CD4-positive, alpha-beta T cell treated with Interleukin-17A for 4 hours (primary cell): Measurements from ENCODE around the gene LRRC75A.
"Not testable (repeated sequence)": the region's sequence is repeated elsewhere in the genome, so short reads cannot be mapped to it uniquely, and the experiment has no call there.

Experiments
- DNase-seq: peaks from one replicate; pipeline ENCODE4 v3.0.0-alpha.2; 2020; ENCODE audit warnings: mixed read lengths

The LRRC75A gene, protein sequence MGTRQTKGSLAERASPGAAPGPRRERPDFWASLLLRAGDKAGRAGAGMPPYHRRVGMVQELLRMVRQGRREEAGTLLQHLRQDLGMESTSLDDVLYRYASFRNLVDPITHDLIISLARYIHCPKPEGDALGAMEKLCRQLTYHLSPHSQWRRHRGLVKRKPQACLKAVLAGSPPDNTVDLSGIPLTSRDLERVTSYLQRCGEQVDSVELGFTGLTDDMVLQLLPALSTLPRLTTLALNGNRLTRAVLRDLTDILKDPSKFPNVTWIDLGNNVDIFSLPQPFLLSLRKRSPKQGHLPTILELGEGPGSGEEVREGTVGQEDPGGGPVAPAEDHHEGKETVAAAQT

DNA sequence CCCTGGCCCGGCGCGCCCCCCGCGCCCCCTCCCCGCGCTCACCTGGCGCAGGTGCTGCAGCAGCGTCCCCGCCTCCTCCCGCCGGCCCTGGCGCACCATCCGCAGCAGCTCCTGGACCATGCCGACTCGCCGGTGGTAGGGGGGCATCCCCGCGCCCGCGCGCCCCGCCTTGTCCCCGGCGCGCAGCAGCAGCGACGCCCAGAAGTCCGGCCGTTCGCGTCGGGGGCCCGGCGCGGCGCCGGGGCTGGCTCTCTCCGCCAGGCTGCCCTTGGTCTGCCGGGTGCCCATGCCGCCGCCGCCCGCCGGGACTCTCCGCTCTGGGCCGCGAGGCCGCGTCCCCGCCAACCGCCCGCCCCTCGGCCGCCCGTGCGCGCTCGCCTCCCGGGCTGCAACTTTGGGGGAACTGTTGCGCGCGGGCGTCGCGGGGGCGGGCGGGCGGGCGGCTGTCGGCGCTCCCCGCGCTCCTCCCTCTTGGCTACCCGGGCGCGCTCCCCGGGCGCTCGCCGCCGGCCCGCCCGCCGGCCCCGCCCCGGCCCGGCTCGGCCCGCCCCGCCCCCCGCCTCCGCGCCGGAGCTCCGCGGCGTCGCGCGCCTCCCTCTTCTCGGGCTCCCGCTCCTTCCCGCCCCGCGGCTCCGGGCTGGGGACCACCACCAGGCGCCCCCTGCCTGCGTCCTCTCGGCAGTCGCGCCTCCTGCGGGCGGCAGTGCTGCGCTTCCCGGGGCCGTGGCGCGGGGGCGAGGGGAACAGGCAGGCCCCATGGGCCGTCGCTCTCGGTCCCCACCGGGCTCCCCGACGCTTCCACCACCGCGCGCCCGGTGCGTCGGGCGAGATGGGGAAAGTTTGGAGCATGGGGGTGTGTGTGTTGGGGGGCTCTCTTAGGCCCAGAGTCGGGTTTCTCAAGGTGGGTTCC, at the start of gene LRRC75A:
Gene LRRC75A, minus strand, starts transcription at position 491 of the 910 bp plus-strand sequence. Its CDS starts 203 bp downstream, at position 288.
- DNase-seq: peak; percentile 74

DNA sequence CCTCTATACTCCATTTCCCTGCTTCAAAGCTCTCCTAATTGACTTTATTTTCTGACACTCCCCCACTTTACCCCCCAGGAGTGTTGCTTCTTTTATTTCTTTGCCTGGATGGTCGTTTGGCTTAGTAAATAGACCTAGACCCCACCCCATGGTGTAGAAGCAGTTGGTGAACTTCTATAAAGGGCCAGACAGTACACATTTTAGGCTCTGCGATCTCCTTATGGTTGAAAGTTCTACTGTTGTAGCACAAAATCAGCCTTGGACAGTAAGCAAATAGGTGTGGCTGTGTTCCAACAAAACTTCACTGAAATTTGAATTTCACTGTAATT, 45.1 kb upstream of the LRRC75A start:
- no peak for DNase-seq

DNA sequence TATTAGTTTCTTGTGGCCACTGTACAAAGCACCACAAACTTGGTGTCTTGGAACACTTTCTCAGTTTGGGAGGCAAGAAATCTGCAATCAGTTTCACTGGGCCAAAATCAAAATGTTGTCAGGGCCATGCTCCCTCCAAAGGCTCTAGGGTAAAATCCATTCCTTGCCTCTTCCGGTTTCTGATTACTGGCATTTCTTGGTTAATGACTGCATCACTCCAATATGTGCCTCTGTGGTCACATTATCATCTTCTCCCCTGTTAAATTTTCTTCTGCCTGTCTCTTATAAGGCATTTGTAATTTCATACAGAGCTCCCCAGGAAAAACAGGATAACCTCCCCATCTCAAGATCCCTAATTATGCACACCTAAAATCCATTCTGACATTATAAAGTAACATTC, 42.2 kb upstream of the LRRC75A start:
- DNase-seq: no peak

DNA sequence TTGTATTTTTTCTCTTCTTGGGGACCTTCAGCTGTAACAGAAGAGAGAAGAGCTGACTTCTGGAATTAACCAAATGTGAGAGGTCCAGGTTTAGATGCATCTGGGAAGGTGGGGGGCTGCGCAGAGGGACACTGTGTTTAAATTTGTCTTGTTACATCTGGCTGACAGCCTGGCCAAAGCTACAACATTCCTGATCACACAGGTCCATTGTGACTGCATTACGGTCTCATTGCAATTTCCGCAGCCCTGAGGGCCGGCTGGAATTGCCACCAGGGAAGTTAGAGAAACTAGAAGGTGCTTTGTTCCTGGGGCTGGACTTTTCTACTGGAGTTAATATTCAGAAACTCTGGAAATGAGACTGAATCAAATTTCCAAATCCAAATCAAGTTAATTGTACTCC, 37.9 kb upstream of the LRRC75A start:
- no peak for DNase-seq

DNA sequence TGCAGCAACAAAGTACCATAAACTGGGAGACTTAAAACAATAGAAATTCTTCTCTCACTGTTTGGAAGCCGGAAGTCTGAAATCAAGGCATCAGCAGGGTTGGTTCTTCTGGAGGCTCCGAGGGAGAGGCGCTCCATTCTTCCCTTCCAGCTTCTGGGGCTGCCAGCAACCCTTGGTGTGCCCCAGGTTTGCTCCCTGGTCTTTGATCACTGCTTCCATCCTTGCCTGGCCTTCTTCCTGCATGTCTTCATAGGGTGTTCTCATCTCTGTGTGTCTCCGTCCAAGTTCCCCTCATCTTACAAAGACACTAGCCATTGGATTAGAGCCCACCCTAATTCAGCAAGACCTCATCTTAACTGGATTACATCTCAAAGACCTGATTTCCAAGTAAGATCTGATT, 35.3 kb upstream of the LRRC75A start:
- DNase-seq: no peak

DNA sequence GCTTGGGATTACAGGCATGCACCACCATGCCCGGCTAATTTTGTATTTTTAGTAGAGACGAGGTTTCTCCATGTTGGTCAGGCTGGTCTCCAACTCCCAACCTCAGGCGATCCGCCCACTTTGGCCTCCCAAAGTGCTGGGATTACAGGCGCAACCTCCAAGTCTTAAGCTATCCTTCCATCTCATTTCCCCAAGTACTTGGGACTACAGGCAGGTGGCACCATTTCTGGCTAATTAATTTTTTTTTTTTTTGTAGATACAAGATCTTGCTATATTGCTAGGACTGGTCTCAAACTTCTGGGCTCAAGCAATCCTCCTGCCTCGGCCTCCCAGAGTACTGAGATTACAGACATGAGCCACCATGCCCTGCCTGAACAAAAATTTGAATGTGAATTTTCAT, 33.6 kb upstream of the LRRC75A start:
- DNase-seq: not testable (repeated sequence)

DNA sequence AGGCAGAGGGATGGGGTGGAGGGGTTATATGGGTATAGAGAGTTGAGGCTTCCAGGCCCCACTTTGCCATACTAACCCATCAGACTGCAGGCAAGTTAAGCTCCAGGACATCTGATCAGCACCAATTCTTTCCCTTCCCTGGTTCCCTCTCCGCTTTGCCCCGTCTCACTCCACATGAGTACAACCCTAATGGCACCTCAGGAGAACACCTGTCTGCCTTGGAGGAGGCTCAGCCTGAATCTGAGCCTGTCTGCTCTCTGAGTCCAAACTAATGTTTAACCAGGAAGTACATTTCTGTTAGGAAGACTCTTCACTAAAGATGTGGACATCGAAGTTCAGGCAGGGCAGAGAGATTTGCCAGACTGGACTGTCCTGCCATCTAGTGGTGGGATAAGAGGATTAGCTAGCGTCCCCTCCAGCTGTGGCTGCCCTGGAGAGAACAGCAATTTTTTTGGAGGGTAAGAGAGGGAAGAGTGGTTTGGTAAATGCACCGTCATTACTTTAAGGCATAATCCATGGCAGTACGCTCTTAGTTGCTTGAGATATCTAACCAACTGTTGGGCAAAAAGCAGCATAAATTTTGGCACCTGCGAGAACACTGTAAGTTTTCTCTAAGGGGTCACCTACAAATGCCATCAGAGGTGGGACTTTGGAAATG, 29.2 kb upstream of the LRRC75A start:
- peak; percentile 72 for DNase-seq

DNA sequence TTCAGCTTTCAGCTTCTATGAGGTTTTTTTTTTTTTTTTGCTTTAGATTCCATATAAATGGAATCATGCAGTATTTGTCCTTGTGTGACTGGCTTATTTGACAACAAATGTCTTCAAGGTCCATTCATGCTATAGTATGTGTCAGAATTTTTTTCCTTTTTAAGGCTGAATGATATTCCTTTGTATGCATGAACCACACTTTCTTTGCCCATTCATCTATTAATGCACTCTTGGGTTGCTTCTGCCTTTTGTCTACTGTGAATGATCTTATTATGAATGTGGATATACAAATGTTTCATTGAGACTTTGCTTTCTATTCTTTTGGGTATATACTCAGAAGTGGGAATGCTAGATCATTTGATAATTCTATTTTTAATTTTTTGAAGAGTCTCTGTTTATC, 27.0 kb upstream of the LRRC75A start:
- no peak for DNase-seq

DNA sequence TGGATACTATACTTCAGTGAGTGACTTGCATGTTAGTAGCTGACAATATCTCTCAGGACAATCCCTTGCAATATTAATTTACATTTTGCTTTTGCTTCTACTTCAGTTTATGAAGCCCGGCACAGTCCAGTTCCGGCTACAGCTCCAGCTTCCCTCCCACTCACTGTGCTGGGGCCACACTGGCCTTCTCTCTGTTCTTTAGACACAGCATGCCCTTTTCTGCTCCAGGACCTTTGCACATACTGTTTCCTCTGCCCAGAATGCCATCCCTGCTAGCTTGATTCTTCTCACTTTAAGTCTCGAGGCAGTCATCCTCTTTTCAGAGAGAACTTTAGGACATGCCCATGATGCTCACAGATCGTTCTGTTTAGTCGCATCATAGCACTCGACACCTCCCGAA, 25.5 kb upstream of the LRRC75A start:
- DNase-seq: no peak

DNA sequence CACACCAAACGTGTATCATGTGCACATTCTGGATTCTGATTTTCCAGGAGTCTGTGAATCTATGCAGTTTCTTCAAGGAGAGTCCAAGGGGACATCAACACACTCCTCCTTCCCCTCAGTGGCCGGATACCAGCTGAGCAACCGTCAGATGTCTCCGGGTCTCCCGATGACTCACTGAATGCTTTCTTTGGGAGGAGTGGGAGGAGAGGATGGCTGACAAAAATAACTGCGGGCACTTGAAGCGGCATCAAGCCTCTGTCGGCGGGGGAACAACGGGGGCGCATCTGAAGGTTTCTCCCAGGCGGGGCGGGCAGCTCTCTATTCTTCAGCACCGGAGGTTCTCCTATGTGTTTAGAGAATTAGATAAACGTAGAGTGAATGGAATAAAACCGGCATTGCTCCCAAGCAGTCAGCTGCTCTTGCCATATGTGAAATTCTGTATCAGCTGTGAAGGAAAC, 24.6 kb upstream of the LRRC75A start:
- DNase-seq: no peak

DNA sequence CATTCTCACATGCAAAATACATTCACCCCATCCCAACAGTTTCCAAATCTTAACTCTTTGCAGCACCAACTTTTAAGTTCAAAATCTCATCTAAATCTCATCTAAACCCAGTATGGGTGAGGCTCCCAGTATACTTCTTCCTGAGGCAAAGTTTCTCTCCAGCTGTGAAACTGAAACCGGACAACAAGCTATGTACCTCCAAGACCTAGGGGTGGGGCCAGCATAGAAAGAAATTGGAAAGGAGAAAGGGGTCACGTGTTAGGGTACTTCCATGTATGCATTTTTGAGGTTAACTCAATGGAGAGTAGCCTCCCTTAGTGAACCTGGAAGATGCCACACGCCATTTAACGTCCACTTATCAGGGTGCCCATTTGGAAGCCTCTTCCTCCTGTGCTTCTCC, 23.9 kb upstream of the LRRC75A start:
- DNase-seq: no peak

DNA sequence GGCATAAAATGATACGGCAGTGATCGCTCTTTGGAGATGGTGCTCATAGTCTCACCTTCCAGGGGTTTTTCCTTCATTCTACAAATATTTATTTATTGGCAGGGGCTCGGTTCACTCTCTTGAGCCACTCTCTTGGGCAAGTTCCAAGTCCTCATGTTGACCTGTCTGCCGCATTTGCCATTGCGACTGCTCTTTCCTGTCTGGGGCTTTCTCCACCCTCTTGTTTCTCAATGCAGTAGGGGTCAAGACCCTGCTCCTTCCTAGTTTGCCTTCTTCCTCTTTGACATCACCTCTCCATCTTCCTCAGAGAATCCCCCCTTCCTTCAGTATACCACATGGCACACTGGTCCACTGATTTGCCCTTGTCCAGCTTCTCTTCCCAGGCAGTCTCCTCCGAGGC, 21.9 kb upstream of the LRRC75A start:
- DNase-seq: no peak

DNA sequence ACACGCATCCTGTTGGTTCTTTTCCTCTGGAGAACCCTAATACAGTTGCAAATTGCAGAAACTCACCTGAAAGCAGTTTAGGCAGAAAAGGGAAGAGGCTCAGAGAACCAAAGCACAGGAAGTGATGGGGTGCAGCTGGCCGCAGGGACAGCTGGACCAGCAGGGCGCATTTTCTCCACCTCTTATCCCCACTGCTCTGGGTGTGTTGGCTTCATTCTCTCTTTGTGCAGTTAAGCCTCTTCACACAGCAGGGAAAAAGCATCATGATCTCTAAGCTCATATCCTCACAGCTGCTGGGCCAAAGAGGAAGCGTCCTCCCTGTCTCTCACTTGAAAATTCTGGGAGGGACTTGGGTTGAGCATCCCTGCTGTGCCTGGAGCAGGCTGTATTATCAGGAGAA, 20.0 kb upstream of the LRRC75A start:
- DNase-seq: no peak

DNA sequence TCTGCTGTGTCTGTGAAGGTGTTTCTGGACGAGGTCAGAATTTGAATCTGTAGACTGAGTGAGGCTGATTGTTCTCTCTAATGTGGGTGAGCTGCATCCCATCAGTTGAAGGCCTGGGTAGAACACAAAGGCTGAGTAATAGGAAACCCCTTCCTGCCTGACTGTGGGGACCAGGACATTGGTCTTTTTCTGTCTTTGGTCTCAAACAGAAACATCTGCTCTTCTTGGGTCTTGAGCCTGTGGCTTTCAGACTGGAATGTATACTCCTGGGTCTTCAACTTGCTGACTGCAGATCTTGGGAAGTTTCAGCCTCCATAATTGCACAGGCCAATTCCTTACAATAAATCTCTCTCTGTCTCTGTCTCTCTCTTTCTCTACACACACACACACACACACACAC, 19.6 kb upstream of the LRRC75A start:
- DNase-seq: no peak

DNA sequence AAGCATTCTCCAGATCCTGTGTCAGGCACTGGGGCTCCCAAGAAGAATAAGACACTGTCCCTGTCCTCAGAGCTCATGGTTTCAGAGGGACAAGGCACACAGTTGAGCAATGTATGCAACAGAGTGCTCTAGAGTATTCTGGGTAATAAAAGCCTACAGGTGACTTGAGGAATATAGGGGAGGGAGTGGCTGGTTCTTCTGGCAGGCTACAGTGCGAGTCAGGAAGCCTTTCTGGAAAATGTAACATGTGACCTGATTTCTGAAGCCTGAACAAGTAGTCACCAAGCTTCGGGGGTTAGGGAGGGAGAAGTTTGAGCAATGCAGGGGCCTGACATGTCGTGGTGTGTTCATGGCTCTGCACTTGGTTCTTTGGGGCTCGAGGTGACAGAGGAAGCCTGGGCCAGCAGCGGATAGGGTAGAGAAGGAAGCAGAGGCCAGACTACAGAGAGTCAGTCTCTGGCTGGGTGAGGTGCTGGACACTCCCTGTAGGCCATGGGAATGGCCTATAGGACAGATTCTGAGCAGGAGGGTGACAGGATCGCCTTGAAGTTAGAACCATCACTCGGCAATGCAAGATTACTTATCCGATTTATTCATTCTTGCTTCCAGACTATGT, 16.0 kb upstream of the LRRC75A start:
- DNase-seq: no peak

DNA sequence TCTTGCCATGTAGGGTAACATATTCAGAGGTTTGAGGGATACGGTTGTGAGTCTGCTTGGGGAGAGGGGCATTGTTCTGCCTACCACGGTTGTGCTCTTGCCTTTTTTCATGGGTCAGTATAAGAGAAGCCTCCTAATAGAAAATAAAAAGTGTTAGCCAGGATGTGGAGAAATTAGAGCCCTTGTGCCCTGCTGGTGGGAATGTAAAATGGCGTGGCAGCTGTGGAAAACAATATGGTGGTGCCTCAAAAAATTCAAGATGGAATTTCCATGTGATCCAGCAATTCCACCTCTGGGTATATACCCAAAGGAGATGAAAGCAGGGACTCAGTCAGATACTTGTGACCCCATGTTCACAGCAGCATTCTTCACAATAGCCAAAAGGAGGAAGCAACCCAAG, 14.2 kb upstream of the LRRC75A start:
- no peak for DNase-seq

DNA sequence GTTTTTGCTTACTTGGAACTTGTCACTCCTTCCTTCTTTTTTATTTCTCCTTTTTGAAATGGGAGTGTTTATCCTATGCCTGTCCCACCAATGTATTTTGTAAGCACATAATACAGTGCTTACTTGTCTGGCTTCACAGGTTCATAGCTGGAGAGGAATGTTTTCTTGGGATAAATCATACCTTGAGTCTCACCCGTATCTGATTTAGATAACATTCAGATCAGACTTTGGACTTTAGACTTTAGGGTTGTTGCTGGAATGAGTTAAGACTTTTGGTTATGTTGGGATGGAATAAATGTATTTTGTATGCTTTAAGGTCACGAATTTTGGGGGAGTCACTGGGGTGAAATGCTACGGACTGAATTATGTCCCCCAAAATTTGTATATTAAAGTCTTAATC, 13.0 kb upstream of the LRRC75A start:
- DNase-seq: no peak

DNA sequence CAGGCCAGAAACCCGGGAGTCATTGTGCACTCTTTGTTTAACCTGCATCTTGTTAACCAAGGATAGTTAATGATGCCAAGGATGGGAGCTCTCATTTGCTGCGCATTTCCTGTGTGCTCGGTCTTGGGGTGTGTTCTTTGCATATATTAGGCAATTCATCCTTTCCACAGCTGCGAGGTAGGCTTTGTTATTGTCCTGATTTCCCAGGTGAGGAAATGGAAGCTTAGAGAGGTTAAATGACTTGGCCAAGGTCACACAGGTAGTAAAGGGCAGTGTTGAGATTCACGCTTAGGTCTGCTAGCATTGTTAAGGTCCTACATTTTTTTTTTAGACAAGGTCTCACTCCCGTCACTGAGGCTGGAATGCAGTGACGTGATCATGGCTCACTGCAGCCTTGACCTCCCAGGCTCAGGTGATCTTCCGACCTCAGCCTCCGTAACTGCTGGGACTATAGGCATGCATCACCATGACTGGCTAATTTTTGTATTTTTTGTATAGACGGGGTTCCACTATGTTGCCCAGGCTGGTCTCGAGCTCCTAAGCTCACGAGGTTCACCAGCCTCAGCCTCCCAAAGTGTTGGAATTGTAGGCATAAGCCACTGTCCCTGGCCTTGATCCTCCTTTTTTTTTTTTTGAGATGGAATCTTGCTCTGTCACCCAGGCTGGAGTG, 5.0 kb upstream of the LRRC75A start:
- DNase-seq: no peak

DNA sequence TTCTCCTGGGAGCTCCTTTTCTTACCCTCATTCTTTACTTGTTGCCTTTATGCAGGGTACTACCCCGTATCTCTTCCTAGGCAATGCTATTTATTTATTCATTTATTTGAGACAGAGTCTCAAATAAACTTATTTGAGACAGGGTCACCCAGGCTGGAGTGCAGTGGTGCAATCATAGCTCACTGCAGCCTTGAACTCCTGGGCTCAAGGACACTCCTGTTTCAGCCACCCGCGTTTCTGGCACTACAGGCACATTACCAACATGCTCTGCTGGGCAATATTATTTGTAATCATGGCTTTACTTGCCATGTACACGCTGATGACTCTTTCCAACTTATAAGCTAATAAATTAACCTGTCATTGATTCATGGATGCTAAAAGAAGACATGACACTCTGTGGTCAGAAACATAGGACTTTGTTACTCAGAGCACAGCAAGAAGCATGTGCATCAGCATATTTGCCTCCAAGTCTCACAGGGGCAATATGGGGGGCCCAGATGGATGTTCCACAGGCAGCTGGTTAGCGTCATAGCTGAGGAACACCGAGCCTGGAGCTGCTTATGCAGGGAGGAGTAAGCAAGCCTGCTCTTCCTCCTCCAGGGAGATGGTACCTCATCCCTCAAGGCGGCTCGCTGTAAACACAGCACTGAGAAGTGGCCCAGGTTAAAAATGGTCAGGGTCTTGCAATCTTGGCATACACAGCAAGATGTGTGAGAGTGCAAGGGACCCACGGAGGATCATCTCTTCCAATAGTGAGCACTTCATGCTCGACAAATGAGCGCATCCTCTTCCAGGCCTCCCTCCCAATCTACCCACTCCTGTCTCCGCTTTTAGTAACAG, 4.2 kb upstream of the LRRC75A start:
- DNase-seq: no peak

DNA sequence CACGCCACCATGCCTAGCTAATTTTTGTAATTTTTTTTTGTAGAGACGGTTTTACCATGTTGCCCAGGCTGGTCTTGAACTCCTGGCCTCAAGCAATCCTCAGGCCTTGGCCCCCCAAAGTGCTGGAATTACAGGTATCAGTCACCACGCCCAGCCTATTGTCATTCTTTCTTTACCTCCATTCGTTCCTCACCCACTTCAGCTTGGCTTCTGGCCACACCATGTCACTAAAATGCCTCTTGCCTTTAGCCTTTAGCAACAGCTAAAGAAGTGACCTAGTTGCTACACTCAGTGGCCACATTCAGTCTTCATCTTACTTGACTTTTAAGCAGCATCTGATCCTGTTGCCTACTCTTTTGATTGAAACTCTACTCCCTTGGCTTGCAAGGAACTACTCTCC, 3.6 kb upstream of the LRRC75A start:
- DNase-seq: no peak

DNA sequence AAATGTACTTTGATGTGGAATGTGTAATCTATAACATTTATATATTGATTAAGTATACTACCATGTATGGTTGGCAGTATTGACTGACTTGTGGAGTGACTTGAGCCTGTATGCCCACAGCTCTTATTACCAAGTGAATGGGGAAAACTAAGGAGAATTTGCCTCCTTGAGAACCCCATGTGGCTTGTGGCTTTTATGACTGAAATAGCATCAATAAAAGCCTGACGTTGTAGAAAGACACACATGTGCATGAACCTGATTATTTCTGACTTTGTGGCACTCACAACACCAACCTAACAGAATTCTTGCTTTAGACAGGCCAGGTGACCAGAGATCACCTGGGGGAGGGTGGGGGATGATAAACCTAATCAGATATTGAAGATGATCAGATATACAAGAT, 2.1 kb upstream of the LRRC75A start:
- DNase-seq: no peak
